ENCODE data around the gene ARHGAP27. TPM values are rescaled to one million over a fixed set of nuclear protein-coding genes. Genes with fewer than 3 reads are reported as not detected.

Gene ARHGAP27
- total and polyA plus RNA-seq, 8 donors, result 3.1 to 22.4 (median 7.4) TPM

GRCh38 chr17:45436161-45436560, 3.5 kb upstream of the ARHGAP27 start:
- TF ChIP-seq CTCF (IDR thresholded peaks at IDR 0.05), result no peak
- Histone ChIP-seq H3K36me3 (peaks cover 0 to 5% (median 0%) of the 10 kb centered on the region in 3 donors), H3K27ac (no peak overlapping the region), H3K27me3 (no peaks in the 10 kb centered on the region), H3K9me3 (no peaks in the 10 kb centered on the region), H3K4me1 (peaks cover 0 to 2% (median 0%) of the 10 kb centered on the region in 3 donors), H3K4me3 (no peak overlapping the region)
- DNase-seq (peak in 2 of 6 donors; percentile 42 to 45), ATAC-seq (no peak), FAIRE-seq (no peak)
- 93 to 96% methylated on average over 10 of the region's 10 CpGs for WGBS, 2 donors
- intact Hi-C loops (cut with DNase I), result no loop called here

GRCh38 chr17:45435481-45435880, 2.8 kb upstream of the ARHGAP27 start:
- no peak overlapping the region for H3K4me3 ChIP-seq
- no peak for TF ChIP-seq CTCF (IDR thresholded peaks at IDR 0.05)
- peaks cover 0 to 4% (median 0%) of the 10 kb centered on the region in 4 donors for H3K27me3 ChIP-seq
- FAIRE-seq (no peak), ATAC-seq (no peak), DNase-seq (no peak)
- no peak overlapping the region for H3K27ac ChIP-seq
- intact Hi-C loops (cut with DNase I), result no loop called here
- H3K36me3 ChIP-seq, result peaks cover 0 to 5% (median 0%) of the 10 kb centered on the region in 3 donors
- 74 to 83% methylated on average over 5 of the region's 5 CpGs for WGBS, 2 donors
- peaks cover 0 to 4% (median 3%) of the 10 kb centered on the region in 3 donors for H3K4me1 ChIP-seq
- no peaks in the 10 kb centered on the region for H3K9me3 ChIP-seq

- Histone ChIP-seq H3K27ac (no peak overlapping the region), H3K9me3 (no peaks in the 10 kb centered on the region), H3K36me3 (peaks cover 0 to 5% (median 0%) of the 10 kb centered on the region in 3 donors), H3K4me1 (peaks cover 3 to 15% (median 4%) of the 10 kb centered on the region in 3 donors), H3K4me3 (no peak overlapping the region), H3K27me3 (peaks cover 0 to 5% (median 0%) of the 10 kb centered on the region in 4 donors)
- FAIRE-seq (no peak), DNase-seq (peak in 3 of 6 donors; percentile 23 to 47 (median 45)), ATAC-seq (no peak)
- WGBS, 2 donors, result 68 to 97% methylated on average over 3 to 4 of the region's 4 CpGs
- intact Hi-C loops (cut with DNase I), result no loop called here
- TF ChIP-seq CTCF (IDR thresholded peaks at IDR 0.05), result no peak
Measured at GRCh38 chr17:45433159-45433535, 477 bp upstream of the ARHGAP27 start.

GRCh38 chr17:45431531-45432404, 902 bp downstream of the ARHGAP27 start:
- 0% methylated on average over 47 to 64 of the region's 64 CpGs for WGBS, 2 donors

More at GRCh38 chr17:45431531-45432404, 902 bp downstream of the ARHGAP27 start:
- peaks cover 0 to 5% (median 0%) of the 10 kb centered on the region in 4 donors for H3K27me3 ChIP-seq
- H3K4me1 ChIP-seq, result peaks cover 3 to 15% (median 4%) of the 10 kb centered on the region in 3 donors
- DNase-seq, result peak; percentile 60 to 84 (median 78)
- peak overlapping the region; percentile 15 to 48 (median 28) for H3K4me3 ChIP-seq
- H3K9me3 ChIP-seq, result no peaks in the 10 kb centered on the region
- peaks cover 0 to 1% (median 0%) of the 10 kb centered on the region in 3 donors for H3K36me3 ChIP-seq
- TF ChIP-seq CTCF (IDR thresholded peaks at IDR 0.05), result no peak
- ATAC-seq, result peak; percentile 57 to 77 (median 72)
- FAIRE-seq, result no peak
- H3K27ac ChIP-seq, result peak overlapping the region in 2 of 4 donors; percentile 19 to 70
- intact Hi-C loops (cut with DNase I), result no loop called here

All from pancreas (tissue), 10 donors.